Breast epithelium (tissue), 3 donors: ENCODE results near the gene PDLIM4.

Experiments used
- POLR2A ChIP-seq: fragments of 450-650 bp; IDR thresholded peaks from one replicate; pipeline ENCODE4 v1.6.1; 2016; ENCODE audit warnings: antibody characterized with exemption, mild to moderate bottlenecking, moderate library complexity
- POLR2AphosphoS5 ChIP-seq, 3 donors: sonication (generic); formaldehyde crosslinking; IDR thresholded peaks; one replicate each; pipeline ENCODE4 v1.6.1; 2017; ENCODE audit warnings: antibody characterized with exemption in 3 of 3
- TF ChIP-seq, protein P1 (sequence below), 3 donors: fragments of 450-650 bp; IDR thresholded peaks; one replicate each; pipeline ENCODE4 v1.5.1; 2016 to 2017; ENCODE audit warnings: antibody characterized with exemption in 3 of 3, mild to moderate bottlenecking in 3 of 3, moderate library complexity in 3 of 3

DNA sequence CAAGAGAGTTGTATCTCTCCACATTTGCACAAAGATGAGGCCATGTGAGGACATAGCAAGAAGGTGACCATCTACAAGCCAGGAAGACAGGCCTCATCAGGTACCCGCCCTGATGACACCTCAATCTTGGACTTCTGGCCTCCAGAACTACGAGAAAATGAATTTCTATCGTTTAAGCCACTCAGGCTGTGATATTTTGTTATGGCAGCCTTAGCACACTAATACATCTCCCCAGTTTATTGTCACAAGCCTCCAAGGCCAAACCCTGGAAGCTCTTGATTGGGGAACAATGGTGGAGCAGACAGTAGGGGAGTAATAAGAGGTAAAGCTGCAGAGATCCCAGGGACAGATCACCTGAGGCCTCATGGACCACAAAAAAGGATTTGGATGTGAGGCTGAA lies 22.2 kb upstream of the PDLIM4 start:
- no peak for TF ChIP-seq POLR2AphosphoS5 (IDR thresholded peaks at IDR 0.05)
- TF ChIP-seq, protein P1, sequence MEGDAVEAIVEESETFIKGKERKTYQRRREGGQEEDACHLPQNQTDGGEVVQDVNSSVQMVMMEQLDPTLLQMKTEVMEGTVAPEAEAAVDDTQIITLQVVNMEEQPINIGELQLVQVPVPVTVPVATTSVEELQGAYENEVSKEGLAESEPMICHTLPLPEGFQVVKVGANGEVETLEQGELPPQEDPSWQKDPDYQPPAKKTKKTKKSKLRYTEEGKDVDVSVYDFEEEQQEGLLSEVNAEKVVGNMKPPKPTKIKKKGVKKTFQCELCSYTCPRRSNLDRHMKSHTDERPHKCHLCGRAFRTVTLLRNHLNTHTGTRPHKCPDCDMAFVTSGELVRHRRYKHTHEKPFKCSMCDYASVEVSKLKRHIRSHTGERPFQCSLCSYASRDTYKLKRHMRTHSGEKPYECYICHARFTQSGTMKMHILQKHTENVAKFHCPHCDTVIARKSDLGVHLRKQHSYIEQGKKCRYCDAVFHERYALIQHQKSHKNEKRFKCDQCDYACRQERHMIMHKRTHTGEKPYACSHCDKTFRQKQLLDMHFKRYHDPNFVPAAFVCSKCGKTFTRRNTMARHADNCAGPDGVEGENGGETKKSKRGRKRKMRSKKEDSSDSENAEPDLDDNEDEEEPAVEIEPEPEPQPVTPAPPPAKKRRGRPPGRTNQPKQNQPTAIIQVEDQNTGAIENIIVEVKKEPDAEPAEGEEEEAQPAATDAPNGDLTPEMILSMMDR (IDR thresholded peaks at IDR 0.05), result no peak
- TF ChIP-seq POLR2A, result no peak
